Uterine smooth muscle cell (primary cell): ENCODE data around the gene ZBTB42. TPM values are rescaled to one million over a fixed set of nuclear protein-coding genes. Genes with fewer than 3 reads are reported as not detected.

Source experiments
- total RNA-seq: library from RNA; depleted of rRNA; stranded (reverse); fragments of >200 nt; gene quantifications from 2 replicates; pipeline ENCODE4 v1.2.3, GENCODE V29; 2014

The ZBTB42 gene
- total RNA-seq, result 2.7 and 3.1 TPM in 2 replicates

DNA sequence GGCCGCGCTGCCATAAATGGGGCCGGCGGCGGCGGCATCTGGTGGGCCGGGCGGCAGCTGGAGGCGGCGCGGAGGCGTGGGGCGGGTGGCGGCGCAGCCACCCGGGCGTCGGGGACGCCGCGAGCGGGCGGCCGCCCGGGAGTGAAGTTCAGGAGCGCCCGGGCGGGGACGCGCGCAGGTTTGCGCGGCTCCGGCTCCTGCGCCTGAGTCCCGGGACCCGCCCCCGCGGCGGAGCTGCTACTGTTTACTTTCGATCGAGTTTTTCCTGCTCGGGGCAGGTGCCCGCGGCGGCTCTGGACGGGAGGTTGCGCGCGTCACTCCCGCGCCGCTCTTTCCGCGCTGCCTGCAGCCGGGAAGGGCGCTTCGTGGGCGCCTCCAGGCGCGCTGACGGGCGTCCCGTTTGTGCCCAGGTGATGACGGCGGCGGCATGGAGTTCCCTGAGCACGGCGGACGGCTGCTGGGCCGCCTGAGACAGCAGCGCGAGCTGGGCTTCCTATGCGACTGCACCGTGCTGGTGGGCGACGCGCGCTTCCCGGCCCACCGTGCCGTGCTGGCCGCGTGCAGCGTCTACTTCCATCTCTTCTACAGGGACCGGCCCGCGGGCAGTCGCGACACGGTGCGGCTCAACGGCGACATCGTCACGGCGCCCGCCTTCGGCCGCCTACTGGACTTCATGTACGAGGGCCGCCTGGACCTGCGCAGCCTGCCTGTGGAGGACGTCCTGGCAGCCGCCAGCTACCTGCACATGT is at the start of gene ZBTB42:
TSS of gene ZBTB42 (plus strand) at position 331 of the 749 bp plus-strand sequence. CDS start at position 428, 97 bp downstream.

DNA sequence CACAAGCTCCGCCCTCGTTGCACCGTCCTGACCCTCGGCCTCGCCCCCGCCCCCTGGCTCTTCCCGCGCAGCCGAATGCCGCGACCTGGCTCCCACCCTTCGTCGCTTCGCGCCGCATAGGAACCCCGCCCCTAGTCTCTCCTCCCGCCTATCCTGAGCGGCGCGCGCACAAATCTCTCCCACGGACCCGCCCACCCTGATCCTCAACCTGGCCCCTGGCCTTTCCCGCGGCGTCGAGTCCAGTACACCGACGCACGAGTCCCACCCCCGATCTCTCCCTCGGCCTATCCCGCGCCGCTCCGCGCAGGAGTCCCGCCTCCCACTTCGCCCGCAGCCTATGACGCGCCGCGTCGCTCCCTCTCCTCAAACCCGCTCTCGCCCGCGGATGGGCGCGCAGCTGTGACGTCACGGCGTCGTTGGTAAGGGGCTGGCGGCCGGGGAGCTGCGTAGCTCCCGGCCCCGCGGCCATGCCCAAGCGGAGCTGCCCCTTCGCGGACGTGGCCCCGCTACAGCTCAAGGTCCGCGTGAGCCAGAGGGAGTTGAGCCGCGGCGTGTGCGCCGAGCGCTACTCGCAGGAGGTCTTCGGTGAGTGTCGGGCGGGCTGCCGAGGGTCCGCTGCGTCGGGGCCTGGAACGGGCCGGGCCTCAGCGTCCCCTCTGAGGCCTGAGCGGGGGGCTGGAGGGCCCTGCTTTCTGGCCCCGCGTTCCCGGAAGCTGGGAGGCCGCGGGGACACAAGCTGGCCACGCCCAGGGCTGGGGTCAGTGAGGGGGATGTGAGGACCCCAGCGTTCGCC is 48.0 kb upstream of the ZBTB42 start, which contains the start of gene SIVA1:
TSS of gene SIVA1 (plus strand) at position 413 of the 793 bp plus-strand sequence. CDS start at position 468, 55 bp downstream.

DNA sequence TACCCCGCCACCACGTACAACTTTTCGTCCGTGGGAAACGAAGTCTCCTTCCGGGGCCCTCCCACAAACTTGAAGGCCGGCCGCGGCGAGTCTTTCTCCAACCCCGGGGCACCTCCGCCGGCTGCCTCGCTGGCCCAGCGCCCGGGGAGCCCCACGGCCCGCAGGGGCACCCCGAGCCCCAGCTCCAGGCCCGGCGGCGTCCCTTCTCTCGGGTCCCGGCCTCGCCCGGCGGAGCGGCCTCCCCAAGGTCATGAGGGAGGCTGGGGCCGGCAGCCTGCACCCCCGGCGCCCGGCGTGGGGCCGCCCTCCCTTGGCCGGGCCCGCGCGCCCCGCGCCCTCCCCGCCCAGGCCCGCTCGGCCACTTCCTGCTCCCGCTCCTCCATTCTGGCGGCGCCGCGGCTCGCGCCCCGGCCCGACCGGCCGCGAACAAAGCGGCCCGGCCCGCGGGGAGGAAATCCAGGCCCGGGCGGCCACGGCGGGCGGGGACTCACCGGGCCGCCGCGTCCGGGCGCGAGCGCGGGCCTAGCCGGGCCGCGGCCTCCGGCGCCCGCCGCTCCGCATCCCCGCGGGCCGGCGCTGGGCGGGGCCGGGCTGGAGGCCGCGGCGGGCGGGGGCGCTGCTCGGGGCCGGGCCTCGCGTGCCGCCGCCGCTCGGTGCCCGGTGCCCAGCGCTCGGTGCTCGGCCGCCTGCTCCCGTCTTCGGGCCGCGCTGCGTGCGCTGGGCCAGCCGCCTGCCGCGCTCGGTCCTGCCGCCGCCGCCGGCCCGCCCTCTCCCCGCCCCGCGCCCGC is 5.7 kb upstream of the ZBTB42 start, which contains the start of gene AKT1:
TSS of gene AKT1 (minus strand) at position 756 of the 788 bp plus-strand sequence. CDS start 3,105 bp downstream, outside the sequence.

Other genes with a start within 250 kb of the ZBTB42 start
- not detected in 2 replicates for gene C14orf180, start 221.3 kb upstream of the ZBTB42 start, total RNA-seq
- 0.25 and 1.00 TPM in 2 replicates for gene TMEM179, start 196.3 kb upstream of the ZBTB42 start, total RNA-seq
- gene INF2, start 111.5 kb upstream of the ZBTB42 start, total RNA-seq, result 39.4 and 46.8 TPM in 2 replicates
- 0.66 and 2.6 TPM in 2 replicates for gene ADSS1, start 76.9 kb upstream of the ZBTB42 start, total RNA-seq
- 158 and 284 TPM in 2 replicates for gene SIVA1, start 48.0 kb upstream of the ZBTB42 start, total RNA-seq
- gene AKT1, start 5.4 kb upstream of the ZBTB42 start, total RNA-seq, result 180 and 203 TPM in 2 replicates
- gene CEP170B, start 64.2 kb downstream of the ZBTB42 start, total RNA-seq, result 18.6 and 22.0 TPM in 2 replicates
- under 0.01 and 0.22 TPM in 2 replicates for gene PLD4, start 123.8 kb downstream of the ZBTB42 start, total RNA-seq
- 91.9 and 197 TPM in 2 replicates for gene AHNAK2, start 177.3 kb downstream of the ZBTB42 start, total RNA-seq
- gene CLBA1, start 184.7 kb downstream of the ZBTB42 start, total RNA-seq, result 8.0 and 16.7 TPM in 2 replicates
- 16.1 and 40.1 TPM in 2 replicates for gene CDCA4, start 220.0 kb downstream of the ZBTB42 start, total RNA-seq